GM21390 (cell line): ENCODE results near the gene FBXL7.

Experiments
- ATAC-seq: cut with Tn5 transposase; IDR thresholded peaks from one replicate; pipeline ENCODE4 v1.9.1; 2021; ENCODE audit not compliant: unreplicated experiment

Gene FBXL7

GRCh38 chr5:15980835-15981234, 480.9 kb downstream of the FBXL7 start:
- no peak for ATAC-seq

GRCh38 chr5:15983392-15983791, 483.4 kb downstream of the FBXL7 start:
- no peak for ATAC-seq
